ENCODE results near the gene GRIK3. TPM values are rescaled to one million over a fixed set of nuclear protein-coding genes. Genes with fewer than 3 reads are reported as not detected.
"Not testable (repeated sequence)": the region's sequence is repeated elsewhere in the genome, so short reads cannot be mapped to it uniquely, and the experiment has no call there.

Gene GRIK3
- total and polyA plus RNA-seq, 8 donors, result under 0.01 to 4.9 (median 0.46) TPM; not detected in 1

DNA sequence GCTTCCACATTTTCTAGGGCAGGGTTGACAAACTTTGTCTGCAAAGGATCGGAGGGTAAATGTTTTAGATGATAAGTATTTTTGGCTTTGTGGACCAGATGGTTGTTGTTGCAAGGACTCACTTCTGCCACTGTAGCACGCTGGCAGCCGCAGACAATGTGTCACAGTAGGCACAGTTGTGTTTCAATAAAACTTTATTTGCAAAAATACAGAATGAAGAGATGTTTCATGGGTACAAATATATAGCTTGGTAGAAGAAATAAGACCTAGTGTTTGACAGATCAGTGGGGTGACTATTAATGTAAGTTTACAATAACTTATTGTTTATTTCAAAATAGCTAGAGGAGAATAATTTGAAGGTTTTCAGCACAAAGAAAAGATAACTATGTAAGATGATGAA is 127.8 kb downstream of the GRIK3 start:
- no peak for TF ChIP-seq EP300 (IDR thresholded peaks at IDR 0.05)
- no peak for TF ChIP-seq POLR2AphosphoS5 (IDR thresholded peaks at IDR 0.05)
- TF ChIP-seq, protein P1, sequence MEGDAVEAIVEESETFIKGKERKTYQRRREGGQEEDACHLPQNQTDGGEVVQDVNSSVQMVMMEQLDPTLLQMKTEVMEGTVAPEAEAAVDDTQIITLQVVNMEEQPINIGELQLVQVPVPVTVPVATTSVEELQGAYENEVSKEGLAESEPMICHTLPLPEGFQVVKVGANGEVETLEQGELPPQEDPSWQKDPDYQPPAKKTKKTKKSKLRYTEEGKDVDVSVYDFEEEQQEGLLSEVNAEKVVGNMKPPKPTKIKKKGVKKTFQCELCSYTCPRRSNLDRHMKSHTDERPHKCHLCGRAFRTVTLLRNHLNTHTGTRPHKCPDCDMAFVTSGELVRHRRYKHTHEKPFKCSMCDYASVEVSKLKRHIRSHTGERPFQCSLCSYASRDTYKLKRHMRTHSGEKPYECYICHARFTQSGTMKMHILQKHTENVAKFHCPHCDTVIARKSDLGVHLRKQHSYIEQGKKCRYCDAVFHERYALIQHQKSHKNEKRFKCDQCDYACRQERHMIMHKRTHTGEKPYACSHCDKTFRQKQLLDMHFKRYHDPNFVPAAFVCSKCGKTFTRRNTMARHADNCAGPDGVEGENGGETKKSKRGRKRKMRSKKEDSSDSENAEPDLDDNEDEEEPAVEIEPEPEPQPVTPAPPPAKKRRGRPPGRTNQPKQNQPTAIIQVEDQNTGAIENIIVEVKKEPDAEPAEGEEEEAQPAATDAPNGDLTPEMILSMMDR (IDR thresholded peaks at IDR 0.05), result no peak
- no peak for TF ChIP-seq POLR2A (IDR thresholded peaks at IDR 0.05)
- no peak overlapping the region for H3K27ac ChIP-seq
- no peaks in the 10 kb centered on the region for H3K4me1 ChIP-seq
- no peak for DNase-seq
- 66 to 83% (median 70%) methylated on average over 3 of the region's 3 CpGs for WGBS, 5 donors
- peaks cover 0 to 11% (median under 1%) of the 10 kb centered on the region in 4 donors for H3K9me3 ChIP-seq
- peaks cover 0 to 27% (median 0%) of the 10 kb centered on the region in 3 donors for H3K27me3 ChIP-seq
- no peak overlapping the region for H3K4me3 ChIP-seq
- no peaks in the 10 kb centered on the region for H3K36me3 ChIP-seq
- intact Hi-C loops (cut with DNase I; ENCODE audit: low total_unique reads), result no loop called here

DNA sequence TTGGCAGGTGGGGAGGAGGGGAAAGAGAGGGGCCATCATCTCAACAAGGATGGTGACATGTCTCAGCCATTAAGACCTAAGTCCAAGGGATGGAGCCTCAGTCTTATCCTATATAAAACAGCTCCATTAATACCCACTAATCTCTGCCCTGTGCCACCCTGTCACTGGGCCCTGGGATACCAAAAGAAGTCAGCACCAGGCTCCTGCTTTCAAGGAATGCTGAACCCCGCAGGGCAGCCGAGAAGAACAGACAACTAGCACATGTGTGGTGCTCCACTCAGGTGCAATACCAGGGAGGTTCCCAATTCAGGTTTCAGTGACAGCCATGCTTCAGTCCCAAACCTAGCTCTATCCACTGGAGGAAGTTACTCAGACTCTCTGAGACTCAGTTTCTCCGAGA is 128.4 kb downstream of the GRIK3 start:
- no peak overlapping the region for H3K4me3 ChIP-seq
- WGBS, 5 donors, result 70 to 81% (median 76%) methylated on average over 3 of the region's 3 CpGs
- intact Hi-C loops (cut with DNase I; ENCODE audit: low total_unique reads), result no loop called here
- peaks cover 0 to 14% (median 2%) of the 10 kb centered on the region in 4 donors for H3K9me3 ChIP-seq
- H3K4me1 ChIP-seq, result no peaks in the 10 kb centered on the region
- no peak overlapping the region for H3K27ac ChIP-seq
- no peaks in the 10 kb centered on the region for H3K36me3 ChIP-seq
- H3K27me3 ChIP-seq, result peaks cover 0 to 22% (median 0%) of the 10 kb centered on the region in 3 donors
- no peak for TF ChIP-seq EP300 (IDR thresholded peaks at IDR 0.05)
- TF ChIP-seq, protein P1 (IDR thresholded peaks at IDR 0.05), result no peak
- no peak for TF ChIP-seq POLR2AphosphoS5 (IDR thresholded peaks at IDR 0.05)
- no peak for TF ChIP-seq POLR2A (IDR thresholded peaks at IDR 0.05)
- DNase-seq, result no peak

DNA sequence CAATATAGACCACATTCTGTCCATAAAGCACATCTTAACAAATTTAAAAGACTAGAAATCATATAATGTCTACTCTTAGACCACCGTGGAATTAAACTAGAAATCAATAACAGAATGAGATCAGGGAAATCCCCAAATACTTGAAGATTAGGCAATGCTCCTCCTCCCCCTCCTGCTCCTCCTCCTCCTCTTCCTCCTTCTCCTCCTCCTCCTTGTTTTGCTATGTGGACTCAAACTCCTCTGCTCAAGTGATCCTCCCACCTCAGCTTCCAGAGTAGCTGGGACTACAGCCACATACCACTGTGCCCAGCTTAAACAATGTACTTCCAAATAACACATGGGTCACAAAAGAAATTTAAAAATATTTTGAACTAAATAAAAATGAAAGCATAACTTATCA is 134.2 kb downstream of the GRIK3 start:
- Histone ChIP-seq H3K27me3 (peaks cover 0 to 3% (median 0%) of the 10 kb centered on the region in 3 donors), H3K36me3 (no peaks in the 10 kb centered on the region), H3K9me3 (peaks cover 0 to 36% (median 17%) of the 10 kb centered on the region in 4 donors), H3K4me1 (no peaks in the 10 kb centered on the region), H3K27ac (no peak overlapping the region), H3K4me3 (no peak overlapping the region)
- intact Hi-C loops (cut with DNase I; ENCODE audit: low total_unique reads), result no loop called here
- WGBS, 5 donors, result 28 to 77% (median 72%) methylated on average over 1 of the region's 1 CpG
- no peak for TF ChIP-seq EP300 (IDR thresholded peaks at IDR 0.05)
- no peak for TF ChIP-seq POLR2A (IDR thresholded peaks at IDR 0.05)
- TF ChIP-seq POLR2AphosphoS5 (IDR thresholded peaks at IDR 0.05), result no peak
- TF ChIP-seq, protein P1 (IDR thresholded peaks at IDR 0.05), result no peak
- no peak for DNase-seq

DNA sequence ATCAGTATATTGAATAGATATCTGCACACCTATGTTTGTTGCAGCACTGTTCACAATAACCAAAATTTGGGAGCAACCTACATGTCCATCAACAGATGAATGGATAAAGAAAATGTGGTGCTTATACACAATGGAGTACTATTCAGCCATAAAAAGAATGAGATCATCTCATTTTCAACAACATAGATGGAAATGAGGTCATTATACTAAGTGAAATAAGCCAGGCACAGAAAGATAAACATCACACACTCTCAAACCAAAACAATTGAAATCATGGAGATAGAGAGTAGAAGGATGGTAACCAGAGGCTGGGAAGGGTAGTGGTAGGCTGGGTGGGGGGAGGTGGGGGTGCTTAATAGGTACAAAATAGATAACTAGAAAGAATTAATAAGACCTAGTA is 136.5 kb downstream of the GRIK3 start:
- intact Hi-C loops (cut with DNase I; ENCODE audit: low total_unique reads), result not testable (repeated sequence)

DNA sequence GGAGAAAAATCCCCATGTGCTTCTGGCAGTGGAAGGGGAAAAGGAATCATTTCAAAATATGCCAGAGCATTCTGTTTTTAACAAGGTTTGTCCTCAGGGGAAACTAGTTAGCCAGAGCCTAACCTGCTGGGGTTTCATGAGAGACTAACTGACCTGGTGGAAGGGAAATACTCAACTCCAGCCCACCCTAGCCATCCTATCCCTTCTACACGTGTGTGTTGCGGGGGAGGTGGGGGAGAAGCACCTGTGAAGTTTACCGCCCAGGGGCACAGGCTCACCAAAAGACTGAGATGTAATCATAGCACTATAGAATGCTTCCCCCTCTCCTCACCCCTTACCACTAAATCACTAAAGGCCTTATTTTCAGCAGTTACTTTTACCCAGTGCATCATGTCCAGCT is 139.5 kb downstream of the GRIK3 start:
- intact Hi-C loops (cut with DNase I; ENCODE audit: low total_unique reads), result no loop called here
- TF ChIP-seq POLR2AphosphoS5 (IDR thresholded peaks at IDR 0.05) (no peak), EP300 (IDR thresholded peaks at IDR 0.05) (no peak), POLR2A (IDR thresholded peaks at IDR 0.05) (no peak)
- TF ChIP-seq, protein P1 (IDR thresholded peaks at IDR 0.05), result no peak
- no peak overlapping the region for H3K27ac ChIP-seq
- no peak for DNase-seq
- no peaks in the 10 kb centered on the region for H3K36me3 ChIP-seq
- no peaks in the 10 kb centered on the region for H3K4me1 ChIP-seq
- peaks cover 0 to 25% (median 3%) of the 10 kb centered on the region in 3 donors for H3K27me3 ChIP-seq
- peaks cover 0 to 22% (median 15%) of the 10 kb centered on the region in 4 donors for H3K9me3 ChIP-seq
- WGBS, 5 donors, result 53 to 73% (median 62%) methylated on average over 3 of the region's 3 CpGs
- H3K4me3 ChIP-seq, result no peak overlapping the region

More for the DNA sequence above, 136.5 kb downstream of the GRIK3 start:
- H3K9me3 ChIP-seq, result peaks cover 0 to 36% (median 17%) of the 10 kb centered on the region in 4 donors
- H3K27ac ChIP-seq, H3K4me3 ChIP-seq, H3K4me1 ChIP-seq, H3K36me3 ChIP-seq, DNase-seq: not testable (repeated sequence)
- peaks cover 0 to 10% (median 0%) of the 10 kb centered on the region in 3 donors for H3K27me3 ChIP-seq

Data from stomach (tissue), 9 donors.